GM21367 (cell line): ENCODE measurements around the gene PAX2.

Source experiments
- ATAC-seq: cut with Tn5 transposase; IDR thresholded peaks from one replicate; pipeline ENCODE4 v1.9.1; 2021; ENCODE audit not compliant: unreplicated experiment

PAX2 gene

GRCh38 chr10:100784126-100784525 lies 38.7 kb downstream of the PAX2 start:
- no peak for ATAC-seq

- no peak for ATAC-seq
These were observed 41.2 kb downstream of the PAX2 start for GRCh38 chr10:100786591-100786990.

GRCh38 chr10:100788002-100788903 lies 42.9 kb downstream of the PAX2 start:
- no peak for ATAC-seq

- ATAC-seq = no peak
These were observed 45.4 kb downstream of the PAX2 start for GRCh38 chr10:100790761-100791208.

GRCh38 chr10:100791369-100792058 lies 46.1 kb downstream of the PAX2 start:
- no peak for ATAC-seq

GRCh38 chr10:100792574-100792973 lies 47.2 kb downstream of the PAX2 start:
- ATAC-seq = no peak

GRCh38 chr10:100793055-100793454 lies 47.7 kb downstream of the PAX2 start:
- no peak for ATAC-seq

GRCh38 chr10:100799881-100800280 lies 54.5 kb downstream of the PAX2 start:
- ATAC-seq = no peak

- ATAC-seq = no peak
These were observed 55.5 kb downstream of the PAX2 start for GRCh38 chr10:100800931-100801330.

GRCh38 chr10:100802196-100802595 lies 56.8 kb downstream of the PAX2 start:
- ATAC-seq = no peak

GRCh38 chr10:100802607-100803006 lies 57.2 kb downstream of the PAX2 start:
- ATAC-seq = no peak

GRCh38 chr10:100803492-100803891 lies 58.1 kb downstream of the PAX2 start:
- ATAC-seq = no peak

GRCh38 chr10:100803908-100804307 lies 58.5 kb downstream of the PAX2 start:
- no peak for ATAC-seq

- no peak for ATAC-seq
These were observed 60.4 kb downstream of the PAX2 start for GRCh38 chr10:100805543-100806355.

GRCh38 chr10:100806356-100806645 lies 60.9 kb downstream of the PAX2 start:
- no peak for ATAC-seq

- ATAC-seq = no peak
These were observed 62.0 kb downstream of the PAX2 start for GRCh38 chr10:100807241-100807951.

GRCh38 chr10:100808876-100809275 lies 63.5 kb downstream of the PAX2 start:
- no peak for ATAC-seq

GRCh38 chr10:100810091-100810834 lies 64.9 kb downstream of the PAX2 start:
- no peak for ATAC-seq

GRCh38 chr10:100810835-100811116 lies 65.4 kb downstream of the PAX2 start:
- no peak for ATAC-seq

- ATAC-seq = no peak
These were observed 65.9 kb downstream of the PAX2 start for GRCh38 chr10:100811261-100811660.
